K562 treated with DMSO at 1 percent for 48 hours (cell line): Measurements from ENCODE around the gene TSKU. TPM values are rescaled to one million over a fixed set of nuclear protein-coding genes. Genes with fewer than 3 reads are reported as not detected.

ENCODE experiments used
- total RNA-seq: library from RNA; unstranded; fragments of 300-600 nt; gene quantifications from 2 replicates; pipeline ENCODE4 v1.2.3, GENCODE V29; 2022; ENCODE audit warnings: low replicate concordance; ENCODE audit errors: extremely low read depth

TSKU gene, protein sequence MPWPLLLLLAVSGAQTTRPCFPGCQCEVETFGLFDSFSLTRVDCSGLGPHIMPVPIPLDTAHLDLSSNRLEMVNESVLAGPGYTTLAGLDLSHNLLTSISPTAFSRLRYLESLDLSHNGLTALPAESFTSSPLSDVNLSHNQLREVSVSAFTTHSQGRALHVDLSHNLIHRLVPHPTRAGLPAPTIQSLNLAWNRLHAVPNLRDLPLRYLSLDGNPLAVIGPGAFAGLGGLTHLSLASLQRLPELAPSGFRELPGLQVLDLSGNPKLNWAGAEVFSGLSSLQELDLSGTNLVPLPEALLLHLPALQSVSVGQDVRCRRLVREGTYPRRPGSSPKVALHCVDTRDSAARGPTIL
- not detected in 2 replicates for total RNA-seq

GRCh38 chr11:76783294-76783895 is at the start of gene TSKU:
TSKU (plus strand) TSS chr11:76783356; CDS start chr11:76795617, 12,261 bp downstream.

Other genes starting within 250 kb of the TSKU start
- gene LRRC32, start 112.6 kb upstream of the TSKU start, total RNA-seq: not detected in 2 replicates
- gene ACER3, start 77.6 kb downstream of the TSKU start, total RNA-seq: not detected in 2 replicates